HepG2 (cell line): ENCODE results near the gene SUMO1. TPM values are rescaled to one million over a fixed set of nuclear protein-coding genes. Genes with fewer than 3 reads are reported as not detected.

Experiments
- CHCHD3 ChIP-seq: sonication (generic); formaldehyde crosslinking; IDR thresholded peaks from 2 replicates; pipeline ENCODE4 v1.8.0; 2022; ENCODE audit warnings: mild to moderate bottlenecking, missing genetic modification reagents, moderate library complexity
- CREB1 ChIP-seq, 2 experiments: fragments of 450-650 bp in 1 of 2; IDR thresholded peaks; 2 replicates each; pipeline ENCODE4 v1.6.1; 2016 to 2017; ENCODE audit warnings: control low read depth in 1 of 2, mild to moderate bottlenecking in 1 of 2, missing compliant biosample characterization in 1 of 2, missing genetic modification characterization in 1 of 2
- ETV6 ChIP-seq: sonication (generic); formaldehyde crosslinking; conservative IDR thresholded peaks from 2 replicates; pipeline ENCODE4 v1.4.0; 2020; ENCODE audit warnings: missing genetic modification reagents
- FOSL2 ChIP-seq: sonication (generic); formaldehyde crosslinking; IDR thresholded peaks from 2 replicates; pipeline ENCODE4 v1.4.0; 2020; ENCODE audit warnings: missing genetic modification reagents
- FOXA3 ChIP-seq: IDR thresholded peaks from 2 replicates; pipeline ENCODE4 v1.6.1; 2016; ENCODE audit warnings: missing genetic modification reagents, missing compliant biosample characterization
- GATA4 ChIP-seq: sonication (generic); IDR thresholded peaks from 2 replicates; pipeline ENCODE4 v1.6.1; 2016; ENCODE audit warnings: antibody characterized with exemption, low read depth, borderline replicate concordance
- GATAD2A ChIP-seq: IDR thresholded peaks from 2 replicates; pipeline ENCODE4 v1.6.1; 2016
- GTF3A ChIP-seq: sonication (generic); formaldehyde crosslinking; conservative IDR thresholded peaks from 2 replicates; pipeline ENCODE4 v1.4.0; 2020; ENCODE audit warnings: mild to moderate bottlenecking, missing genetic modification reagents
- HNRNPH1 ChIP-seq: fragments of 200-400 bp; formaldehyde crosslinking; optimal IDR thresholded peaks from 2 replicates; pipeline ENCODE3; 2017; ENCODE audit warnings: mild to moderate bottlenecking, low read depth, low read length
- HOXA5 ChIP-seq: sonication (generic); formaldehyde crosslinking; IDR thresholded peaks from 2 replicates; pipeline ENCODE4 v1.4.0; 2020; ENCODE audit warnings: missing genetic modification reagents
- NCOA2 ChIP-seq: sonication (generic); formaldehyde crosslinking; IDR thresholded peaks from 2 replicates; pipeline ENCODE4 v1.8.0; 2022; ENCODE audit warnings: inconsistent platforms
- ZBTB38 ChIP-seq: sonication (generic); formaldehyde crosslinking; IDR thresholded peaks from 2 replicates; pipeline ENCODE4 v1.5.1; 2020; ENCODE audit warnings: mild to moderate bottlenecking, missing genetic modification reagents
- ZEB1 ChIP-seq: IDR thresholded peaks from 2 replicates; pipeline ENCODE4 v1.6.1; 2012; ENCODE audit warnings: mild to moderate bottlenecking, low read depth, inconsistent platforms; ENCODE audit not compliant: insufficient replicate concordance
- ZNF12 ChIP-seq: sonication (generic); formaldehyde crosslinking; IDR thresholded peaks from 2 replicates; pipeline ENCODE4 v1.5.0; 2020; ENCODE audit warnings: missing genetic modification reagents
- ZNF234 ChIP-seq: sonication (generic); formaldehyde crosslinking; conservative IDR thresholded peaks from 2 replicates; pipeline ENCODE4 v1.5.1; 2020; ENCODE audit warnings: mild to moderate bottlenecking, missing genetic modification reagents
- ZNF703 ChIP-seq: sonication (generic); formaldehyde crosslinking; IDR thresholded peaks from 2 replicates; pipeline ENCODE4 v1.5.1; 2020; ENCODE audit warnings: missing genetic modification reagents, mild to moderate bottlenecking, moderate library complexity, borderline replicate concordance
- polyA plus RNA-seq, 8 experiments: library from polyadenylated mRNA; depleted of rRNA in 3 of 8; stranded (reverse) in 7 of 8; unstranded in 1 of 8; fragments of >200 nt; fragmentation: Illumina TruSeq in 4 of 8; extraction: Trizol in 4 of 8; gene quantifications; 2 replicates each; pipeline versions ENCODE4 v1.2.1 to v1.2.3, GENCODE V29; 2011 to 2016; ENCODE audit warnings: low read depth in 4 of 8, missing spikeins in 1 of 8, mixed read lengths in 1 of 8; ENCODE audit not compliant: insufficient read depth in 1 of 8
- total RNA-seq, 5 experiments: library from RNA; depleted of rRNA; stranded (reverse); fragments of >200 nt; fragmentation: Illumina TruSeq; extraction: Trizol; gene quantifications; 2 replicates each; pipeline ENCODE4 v1.2.3, GENCODE V29; 2016; ENCODE audit warnings: low read depth in 1 of 5
- TF ChIP-seq, protein P1 (sequence below): sonication (generic); formaldehyde crosslinking; IDR thresholded peaks from 2 replicates; pipeline ENCODE4 v1.5.0; 2020; ENCODE audit warnings: missing genetic modification reagents
- TF ChIP-seq, protein P2 (sequence below): fragments of 450-650 bp; IDR thresholded peaks from 2 replicates; pipeline ENCODE4 v1.6.1; 2017; ENCODE audit warnings: mild to moderate bottlenecking
- TF ChIP-seq, protein P3 (sequence below): IDR thresholded peaks from 2 replicates; pipeline ENCODE4 v1.6.1; 2016; ENCODE audit warnings: missing genetic modification reagents, missing compliant biosample characterization
- TF ChIP-seq, protein P4 (sequence below): sonication (generic); formaldehyde crosslinking; IDR thresholded peaks from 2 replicates; pipeline ENCODE4 v1.4.0; 2020; ENCODE audit warnings: missing genetic modification reagents, borderline replicate concordance
- TF ChIP-seq, protein P5 (sequence below): sonication (generic); formaldehyde crosslinking; conservative IDR thresholded peaks from 2 replicates; pipeline ENCODE4 v1.4.0; 2020; ENCODE audit warnings: missing genetic modification reagents

Gene SUMO1
- total and polyA plus RNA-seq, 2 of the 13 experiments (the other 11 are each of a cell fraction or from before 2014, with no cell fraction given), result 101 to 173 TPM

DNA sequence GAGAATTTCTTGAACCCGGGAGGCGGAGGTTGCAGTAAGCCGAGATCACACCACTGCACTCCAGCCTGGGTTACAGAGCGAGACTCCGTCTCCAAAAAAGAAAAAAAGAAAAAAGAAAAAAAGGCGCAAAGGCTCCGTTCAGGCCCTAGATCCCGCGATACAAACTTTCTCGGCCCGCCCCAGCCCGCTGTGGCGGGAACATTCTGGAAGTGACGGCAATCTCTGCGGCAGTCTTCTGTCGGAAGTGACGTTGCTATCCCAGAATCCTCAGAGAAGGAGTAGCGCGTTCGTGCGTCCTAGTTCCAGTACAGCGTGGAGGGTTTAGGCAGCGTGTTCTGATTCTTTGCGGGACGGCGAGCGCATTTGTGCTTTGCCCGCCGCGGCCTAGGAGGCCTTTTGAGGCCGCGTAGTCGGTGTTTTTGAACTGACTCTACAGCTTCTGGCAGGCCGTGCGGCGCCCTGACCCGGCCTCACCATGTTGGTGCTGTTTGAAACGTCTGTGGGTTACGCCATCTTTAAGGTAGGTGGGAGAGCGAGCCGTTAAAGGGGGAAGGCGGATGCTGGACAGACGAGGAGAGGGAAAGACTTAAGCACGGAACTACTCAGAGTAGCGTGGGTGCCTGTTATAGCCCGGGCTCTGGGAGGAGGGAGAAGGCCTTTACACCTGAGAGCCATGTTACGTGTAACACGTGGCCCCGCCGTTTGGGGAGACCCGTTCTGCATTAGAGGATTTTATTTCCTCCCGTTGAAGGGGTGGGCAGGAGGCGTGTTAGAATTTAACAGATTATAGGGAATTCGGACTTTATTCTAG, 27.3 kb upstream of the SUMO1 start, which contains the start of gene NOP58 (continued):
- TF ChIP-seq CREB1 (IDR thresholded peaks at IDR 0.05) (peak; percentile 97), CREB1 (CRISPR knock-in tag; IDR thresholded peaks at IDR 0.05) (peak; percentile 99), ZNF12 (peak; percentile 68; the same call in 1 of the 2 replicates), HNRNPH1 (peak; percentile 57), ZBTB38 (peak; percentile 68; the same call in 1 of the 2 replicates), CHCHD3 (CRISPR knock-in tag) (no peak), GTF3A (CRISPR knock-in tag) (no peak), ZNF234 (CRISPR knock-in tag) (peak; percentile 84), NCOA2 (CRISPR knock-in tag) (peak; percentile 35), GATAD2A (CRISPR knock-in tag) (peak; percentile 78), HOXA5 (CRISPR knock-in tag) (peak; percentile 91), FOXA3 (CRISPR knock-in tag) (peak; percentile 40; the same call in 1 of the 2 replicates), FOSL2 (CRISPR knock-in tag) (peak; percentile 68), ZEB1 (peak; percentile 31), ZNF703 (CRISPR knock-in tag) (peak; percentile 94; the same call in 1 of the 2 replicates), GATA4 (peak; percentile 88; the same call in 1 of the 2 replicates), ETV6 (peak; percentile 79; the same call in 1 of the 2 replicates)
- TF ChIP-seq, protein P1, sequence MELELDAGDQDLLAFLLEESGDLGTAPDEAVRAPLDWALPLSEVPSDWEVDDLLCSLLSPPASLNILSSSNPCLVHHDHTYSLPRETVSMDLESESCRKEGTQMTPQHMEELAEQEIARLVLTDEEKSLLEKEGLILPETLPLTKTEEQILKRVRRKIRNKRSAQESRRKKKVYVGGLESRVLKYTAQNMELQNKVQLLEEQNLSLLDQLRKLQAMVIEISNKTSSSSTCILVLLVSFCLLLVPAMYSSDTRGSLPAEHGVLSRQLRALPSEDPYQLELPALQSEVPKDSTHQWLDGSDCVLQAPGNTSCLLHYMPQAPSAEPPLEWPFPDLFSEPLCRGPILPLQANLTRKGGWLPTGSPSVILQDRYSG, result peak; percentile 35; the same call in 1 of the 2 replicates
- TF ChIP-seq, protein P2, sequence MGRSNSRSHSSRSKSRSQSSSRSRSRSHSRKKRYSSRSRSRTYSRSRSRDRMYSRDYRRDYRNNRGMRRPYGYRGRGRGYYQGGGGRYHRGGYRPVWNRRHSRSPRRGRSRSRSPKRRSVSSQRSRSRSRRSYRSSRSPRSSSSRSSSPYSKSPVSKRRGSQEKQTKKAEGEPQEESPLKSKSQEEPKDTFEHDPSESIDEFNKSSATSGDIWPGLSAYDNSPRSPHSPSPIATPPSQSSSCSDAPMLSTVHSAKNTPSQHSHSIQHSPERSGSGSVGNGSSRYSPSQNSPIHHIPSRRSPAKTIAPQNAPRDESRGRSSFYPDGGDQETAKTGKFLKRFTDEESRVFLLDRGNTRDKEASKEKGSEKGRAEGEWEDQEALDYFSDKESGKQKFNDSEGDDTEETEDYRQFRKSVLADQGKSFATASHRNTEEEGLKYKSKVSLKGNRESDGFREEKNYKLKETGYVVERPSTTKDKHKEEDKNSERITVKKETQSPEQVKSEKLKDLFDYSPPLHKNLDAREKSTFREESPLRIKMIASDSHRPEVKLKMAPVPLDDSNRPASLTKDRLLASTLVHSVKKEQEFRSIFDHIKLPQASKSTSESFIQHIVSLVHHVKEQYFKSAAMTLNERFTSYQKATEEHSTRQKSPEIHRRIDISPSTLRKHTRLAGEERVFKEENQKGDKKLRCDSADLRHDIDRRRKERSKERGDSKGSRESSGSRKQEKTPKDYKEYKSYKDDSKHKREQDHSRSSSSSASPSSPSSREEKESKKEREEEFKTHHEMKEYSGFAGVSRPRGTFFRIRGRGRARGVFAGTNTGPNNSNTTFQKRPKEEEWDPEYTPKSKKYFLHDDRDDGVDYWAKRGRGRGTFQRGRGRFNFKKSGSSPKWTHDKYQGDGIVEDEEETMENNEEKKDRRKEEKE, result no peak
- TF ChIP-seq, protein P3, sequence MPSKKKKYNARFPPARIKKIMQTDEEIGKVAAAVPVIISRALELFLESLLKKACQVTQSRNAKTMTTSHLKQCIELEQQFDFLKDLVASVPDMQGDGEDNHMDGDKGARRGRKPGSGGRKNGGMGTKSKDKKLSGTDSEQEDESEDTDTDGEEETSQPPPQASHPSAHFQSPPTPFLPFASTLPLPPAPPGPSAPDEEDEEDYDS (CRISPR knock-in tag), result peak; percentile 92
- TF ChIP-seq, protein P4, sequence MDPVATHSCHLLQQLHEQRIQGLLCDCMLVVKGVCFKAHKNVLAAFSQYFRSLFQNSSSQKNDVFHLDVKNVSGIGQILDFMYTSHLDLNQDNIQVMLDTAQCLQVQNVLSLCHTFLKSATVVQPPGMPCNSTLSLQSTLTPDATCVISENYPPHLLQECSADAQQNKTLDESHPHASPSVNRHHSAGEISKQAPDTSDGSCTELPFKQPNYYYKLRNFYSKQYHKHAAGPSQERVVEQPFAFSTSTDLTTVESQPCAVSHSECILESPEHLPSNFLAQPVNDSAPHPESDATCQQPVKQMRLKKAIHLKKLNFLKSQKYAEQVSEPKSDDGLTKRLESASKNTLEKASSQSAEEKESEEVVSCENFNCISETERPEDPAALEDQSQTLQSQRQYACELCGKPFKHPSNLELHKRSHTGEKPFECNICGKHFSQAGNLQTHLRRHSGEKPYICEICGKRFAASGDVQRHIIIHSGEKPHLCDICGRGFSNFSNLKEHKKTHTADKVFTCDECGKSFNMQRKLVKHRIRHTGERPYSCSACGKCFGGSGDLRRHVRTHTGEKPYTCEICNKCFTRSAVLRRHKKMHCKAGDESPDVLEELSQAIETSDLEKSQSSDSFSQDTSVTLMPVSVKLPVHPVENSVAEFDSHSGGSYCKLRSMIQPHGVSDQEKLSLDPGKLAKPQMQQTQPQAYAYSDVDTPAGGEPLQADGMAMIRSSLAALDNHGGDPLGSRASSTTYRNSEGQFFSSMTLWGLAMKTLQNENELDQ (CRISPR knock-in tag), result 0 out of 2 replicates have a peak, but pooled peaks have one; percentile 12
- TF ChIP-seq, protein P5, sequence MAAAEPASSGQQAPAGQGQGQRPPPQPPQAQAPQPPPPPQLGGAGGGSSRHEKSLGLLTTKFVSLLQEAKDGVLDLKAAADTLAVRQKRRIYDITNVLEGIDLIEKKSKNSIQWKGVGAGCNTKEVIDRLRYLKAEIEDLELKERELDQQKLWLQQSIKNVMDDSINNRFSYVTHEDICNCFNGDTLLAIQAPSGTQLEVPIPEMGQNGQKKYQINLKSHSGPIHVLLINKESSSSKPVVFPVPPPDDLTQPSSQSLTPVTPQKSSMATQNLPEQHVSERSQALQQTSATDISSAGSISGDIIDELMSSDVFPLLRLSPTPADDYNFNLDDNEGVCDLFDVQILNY (CRISPR knock-in tag), result peak; percentile 96
